Activated B cell treated with CpG ODN at 0.5 μM for 24 hours (primary cell): ENCODE measurements around the gene MEMO1. TPM values are rescaled to one million over a fixed set of nuclear protein-coding genes. Genes with fewer than 3 reads are reported as not detected.
"Not testable (repeated sequence)": the region's sequence is repeated elsewhere in the genome, so short reads cannot be mapped to it uniquely, and the experiment has no call there.

Source experiments
- ATAC-seq: fragments of 200-7000 bp; cut with Tn5 transposase; one replicate; pipeline ENCODE4 v1.10.0; 2021; ENCODE audit warnings: low read depth, mild to moderate bottlenecking, moderate library complexity
- CTCF ChIA-PET: fragments of 350-600 bp; sonication (Branson Sonifier 250); formaldehyde crosslinking; loops from one replicate; lab custom pipeline; 2021; ENCODE audit warnings: antibody characterized with exemption; lab: Charles Lee
- POLR2A ChIA-PET: fragments of 350-600 bp; sonication (Branson Sonifier 250); formaldehyde crosslinking; loops from one replicate; lab custom pipeline; 2021; ENCODE audit warnings: antibody characterized with exemption; lab: Charles Lee
- DNase-seq: peaks from one replicate; pipeline ENCODE4 v3.0.0; 2022
- H3K27ac Mint-ChIP-seq: one replicate; pipeline ENCODE4 v1.8.0; 2020; ENCODE audit warnings: mixed read lengths
- H3K27me3 Mint-ChIP-seq: one replicate; pipeline ENCODE4 v1.8.0; 2021; ENCODE audit warnings: mixed read lengths
- H3K36me3 Mint-ChIP-seq: one replicate; pipeline ENCODE4 v1.8.0; 2021; ENCODE audit warnings: low read depth, mixed read lengths
- H3K4me1 Mint-ChIP-seq: one replicate; pipeline ENCODE4 v1.8.0; 2021; ENCODE audit warnings: mixed read lengths
- H3K4me3 Mint-ChIP-seq: one replicate; pipeline ENCODE4 v1.8.0; 2020; ENCODE audit warnings: mild to moderate bottlenecking, mixed read lengths
- H3K9me3 Mint-ChIP-seq: one replicate; pipeline ENCODE4 v1.8.0; 2020; ENCODE audit warnings: mixed read lengths
- intact Hi-C: fragments of 100-400 bp; cut with micrococcal nuclease; formaldehyde crosslinking; loops from one replicate; pipeline ENCODE4 v1.15.1; 2024
- total RNA-seq: library from RNA; stranded (reverse); gene quantifications from 2 replicates; pipeline ENCODE4 v1.2.3, GENCODE V29; 2022
- TF ChIP-seq, protein P1 (sequence below): fragments of 200-600 bp; IDR thresholded peaks from one replicate; pipeline ENCODE4 v1.8.0; 2022; ENCODE audit warnings: antibody characterized with exemption, mild to moderate bottlenecking

Gene MEMO1
- total RNA-seq, 1 donor from 2014 or later, result 71.6 TPM

DNA sequence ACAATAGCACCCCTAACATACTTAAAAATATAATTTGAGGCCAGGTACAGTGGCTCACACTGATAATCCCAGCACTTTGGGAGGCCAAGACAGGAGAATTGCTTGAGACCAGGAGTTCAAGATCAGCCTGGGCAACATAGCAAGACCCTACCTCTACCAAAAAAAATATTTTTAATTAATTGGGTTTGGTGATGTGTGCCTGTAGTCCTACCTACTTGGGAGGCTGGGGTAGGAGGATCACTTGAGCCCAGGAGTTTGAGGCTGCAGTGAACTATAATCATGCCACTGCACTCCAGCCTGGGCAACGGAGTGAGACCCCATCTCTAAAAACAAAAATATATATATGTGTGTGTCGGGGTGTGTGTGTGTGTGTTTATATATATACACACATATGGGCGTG lies 91.3 kb downstream of the MEMO1 start:
- no peaks in the 10 kb centered on the region for H3K9me3 Mint-ChIP-seq
- no peaks in the 10 kb centered on the region for H3K27me3 Mint-ChIP-seq
- H3K27ac Mint-ChIP-seq, result no peak overlapping the region
- ATAC-seq, result no peak
- H3K4me3 Mint-ChIP-seq, result no peak overlapping the region
- H3K36me3 Mint-ChIP-seq, result peaks cover 45% of the 10 kb centered on the region
- POLR2A ChIA-PET, result no interaction called here
- intact Hi-C loops, result no loop called here
- CTCF ChIA-PET, result no interaction called here
- no peak for DNase-seq
- peaks cover 12% of the 10 kb centered on the region for H3K4me1 Mint-ChIP-seq
- TF ChIP-seq, protein P1, sequence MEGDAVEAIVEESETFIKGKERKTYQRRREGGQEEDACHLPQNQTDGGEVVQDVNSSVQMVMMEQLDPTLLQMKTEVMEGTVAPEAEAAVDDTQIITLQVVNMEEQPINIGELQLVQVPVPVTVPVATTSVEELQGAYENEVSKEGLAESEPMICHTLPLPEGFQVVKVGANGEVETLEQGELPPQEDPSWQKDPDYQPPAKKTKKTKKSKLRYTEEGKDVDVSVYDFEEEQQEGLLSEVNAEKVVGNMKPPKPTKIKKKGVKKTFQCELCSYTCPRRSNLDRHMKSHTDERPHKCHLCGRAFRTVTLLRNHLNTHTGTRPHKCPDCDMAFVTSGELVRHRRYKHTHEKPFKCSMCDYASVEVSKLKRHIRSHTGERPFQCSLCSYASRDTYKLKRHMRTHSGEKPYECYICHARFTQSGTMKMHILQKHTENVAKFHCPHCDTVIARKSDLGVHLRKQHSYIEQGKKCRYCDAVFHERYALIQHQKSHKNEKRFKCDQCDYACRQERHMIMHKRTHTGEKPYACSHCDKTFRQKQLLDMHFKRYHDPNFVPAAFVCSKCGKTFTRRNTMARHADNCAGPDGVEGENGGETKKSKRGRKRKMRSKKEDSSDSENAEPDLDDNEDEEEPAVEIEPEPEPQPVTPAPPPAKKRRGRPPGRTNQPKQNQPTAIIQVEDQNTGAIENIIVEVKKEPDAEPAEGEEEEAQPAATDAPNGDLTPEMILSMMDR, result no peak

DNA sequence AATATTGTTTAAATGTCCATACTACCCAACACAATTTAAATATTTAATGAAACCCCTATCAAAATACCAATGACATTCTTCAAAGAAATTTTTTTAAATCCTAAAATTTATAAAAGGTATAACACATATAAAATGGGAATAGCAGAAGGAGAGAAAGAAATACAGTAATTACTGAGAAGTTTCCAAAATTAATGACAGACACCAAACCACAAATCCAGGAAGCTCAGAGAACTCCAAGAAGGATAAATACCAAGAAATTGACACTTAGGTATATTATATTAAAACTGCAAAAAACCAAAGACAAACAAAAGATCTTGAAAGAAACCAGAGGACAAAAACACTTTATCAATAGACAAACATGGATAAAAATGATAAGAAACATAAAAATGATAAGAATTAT lies 101.1 kb downstream of the MEMO1 start:
- H3K4me3 Mint-ChIP-seq, result no peak overlapping the region
- ChIA-PET POLR2A (no interaction called here), CTCF (no interaction called here)
- H3K27ac Mint-ChIP-seq, result no peak overlapping the region
- DNase-seq, result no peak
- H3K4me1 Mint-ChIP-seq, result peaks cover 6% of the 10 kb centered on the region
- intact Hi-C loops, result no loop called here
- TF ChIP-seq, protein P1, result no peak
- H3K27me3 Mint-ChIP-seq, result no peaks in the 10 kb centered on the region
- ATAC-seq, result no peak
- H3K36me3 Mint-ChIP-seq, result peaks cover 52% of the 10 kb centered on the region
- no peaks in the 10 kb centered on the region for H3K9me3 Mint-ChIP-seq

DNA sequence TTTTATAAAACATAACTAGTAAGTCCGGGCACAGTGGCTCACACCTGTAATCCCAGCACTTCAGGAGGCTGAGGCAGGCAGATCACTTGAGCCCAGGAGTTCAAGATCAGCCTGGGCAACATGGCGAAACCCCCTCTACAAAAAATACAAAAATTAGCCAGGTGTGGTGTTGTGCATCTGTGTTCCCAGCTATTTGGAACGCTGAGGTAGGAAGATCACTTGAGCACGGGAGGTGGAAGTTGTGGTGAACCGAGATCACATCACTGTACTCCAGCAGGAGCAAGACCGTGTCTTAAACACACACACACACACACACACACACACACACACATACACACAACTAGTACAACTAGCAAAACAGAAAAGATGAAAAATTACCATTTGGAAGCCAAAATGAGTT lies 103.3 kb downstream of the MEMO1 start:
- H3K27me3 Mint-ChIP-seq, H3K4me3 Mint-ChIP-seq, ATAC-seq, intact Hi-C loops, POLR2A ChIA-PET, DNase-seq, H3K4me1 Mint-ChIP-seq, H3K9me3 Mint-ChIP-seq, H3K27ac Mint-ChIP-seq: not testable (repeated sequence)
- H3K36me3 Mint-ChIP-seq, result peaks cover 48% of the 10 kb centered on the region
- CTCF ChIA-PET, result interaction anchor here (0.6 kb wide), 1 partner anchor 227 kb away, joined by 4 read pairs; no protein-coding TSS in a partner anchor

DNA sequence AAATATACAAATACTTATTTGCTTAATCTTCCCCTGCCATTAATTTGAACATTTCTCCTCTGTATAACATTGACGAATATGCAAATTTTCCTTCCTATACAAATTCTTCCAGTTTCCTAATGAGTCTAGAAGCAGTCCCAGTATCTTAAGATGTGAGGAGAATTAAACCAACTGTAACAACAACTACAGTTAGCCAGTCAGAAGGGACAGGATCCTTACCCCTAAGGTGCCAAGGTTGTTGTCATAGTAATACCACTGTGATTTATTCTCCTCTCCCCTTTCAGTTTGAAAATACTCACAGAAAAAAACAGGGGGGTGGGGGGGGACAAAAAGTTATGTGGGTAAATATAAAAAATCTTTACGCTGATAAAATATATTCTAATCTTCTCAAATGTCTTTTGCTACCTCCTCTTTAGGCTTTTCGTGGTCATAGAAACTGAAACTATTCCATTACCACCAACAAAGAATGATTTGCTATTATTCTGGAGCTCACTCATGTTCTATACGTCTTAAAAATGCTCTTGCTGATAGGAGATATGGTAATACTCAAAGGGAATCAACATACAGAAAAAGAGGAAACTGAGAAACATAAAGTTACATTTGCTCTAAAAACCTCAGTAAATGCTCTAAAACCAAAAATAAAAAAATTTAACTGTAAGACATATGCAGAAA lies 107.6 kb downstream of the MEMO1 start:
- TF ChIP-seq, protein P1, result no peak
- H3K4me3 Mint-ChIP-seq, result no peak overlapping the region
- DNase-seq (no peak), ATAC-seq (no peak)
- H3K27me3 Mint-ChIP-seq, result no peaks in the 10 kb centered on the region
- peaks cover 63% of the 10 kb centered on the region for H3K36me3 Mint-ChIP-seq
- peaks cover 6% of the 10 kb centered on the region for H3K4me1 Mint-ChIP-seq
- POLR2A ChIA-PET, result no interaction called here
- H3K27ac Mint-ChIP-seq, result no peak overlapping the region
- intact Hi-C loops, result no loop called here
- H3K9me3 Mint-ChIP-seq, result peaks cover 11% of the 10 kb centered on the region
- CTCF ChIA-PET, result no interaction called here

DNA sequence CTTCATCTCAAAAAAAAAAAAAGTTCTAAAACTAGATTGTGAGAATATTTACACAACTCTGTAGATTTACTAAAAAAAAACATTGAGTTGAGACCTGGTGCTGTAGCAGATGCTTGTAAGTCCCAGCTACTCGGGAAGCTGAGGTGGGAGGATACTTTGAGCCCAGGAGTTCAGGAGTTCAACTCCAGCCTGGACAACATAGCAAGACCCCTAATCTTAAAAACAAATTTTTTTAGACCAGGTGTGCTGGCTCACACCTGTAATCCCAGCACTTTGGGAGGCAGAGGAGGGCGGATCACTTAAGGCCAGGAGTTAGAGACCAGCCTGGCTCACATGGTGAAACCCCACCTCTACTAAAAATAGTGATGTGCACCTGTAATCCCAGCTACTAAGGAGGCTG lies 108.9 kb downstream of the MEMO1 start:
- Mint-ChIP-seq H3K9me3 (peaks cover 15% of the 10 kb centered on the region), H3K27ac (no peak overlapping the region), H3K4me3 (no peak overlapping the region), H3K27me3 (no peaks in the 10 kb centered on the region), H3K4me1 (peaks cover 3% of the 10 kb centered on the region), H3K36me3 (peaks cover 69% of the 10 kb centered on the region)
- intact Hi-C loops, result no loop called here
- ATAC-seq (no peak), DNase-seq (no peak)
- TF ChIP-seq, protein P1, result no peak
- ChIA-PET CTCF (no interaction called here), POLR2A (no interaction called here)

DNA sequence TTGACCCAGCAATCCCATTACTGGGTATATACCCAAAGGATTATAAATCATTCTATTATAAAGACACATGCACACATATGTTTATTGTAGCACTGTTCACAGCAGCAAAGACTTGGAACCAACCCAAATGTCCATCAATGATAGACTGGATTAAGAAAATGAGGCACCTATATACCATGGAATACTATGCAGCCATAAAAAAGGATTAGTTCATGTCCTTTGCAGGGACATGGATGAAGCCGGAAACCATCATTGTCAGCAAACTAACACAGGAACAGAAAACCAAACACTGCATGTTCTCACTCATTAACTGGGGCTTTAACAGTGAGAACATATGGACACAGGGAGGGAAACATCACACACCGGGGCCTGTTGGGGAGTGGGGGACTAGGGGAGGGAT lies 110.7 kb downstream of the MEMO1 start:
- peaks cover 18% of the 10 kb centered on the region for H3K9me3 Mint-ChIP-seq

DNA sequence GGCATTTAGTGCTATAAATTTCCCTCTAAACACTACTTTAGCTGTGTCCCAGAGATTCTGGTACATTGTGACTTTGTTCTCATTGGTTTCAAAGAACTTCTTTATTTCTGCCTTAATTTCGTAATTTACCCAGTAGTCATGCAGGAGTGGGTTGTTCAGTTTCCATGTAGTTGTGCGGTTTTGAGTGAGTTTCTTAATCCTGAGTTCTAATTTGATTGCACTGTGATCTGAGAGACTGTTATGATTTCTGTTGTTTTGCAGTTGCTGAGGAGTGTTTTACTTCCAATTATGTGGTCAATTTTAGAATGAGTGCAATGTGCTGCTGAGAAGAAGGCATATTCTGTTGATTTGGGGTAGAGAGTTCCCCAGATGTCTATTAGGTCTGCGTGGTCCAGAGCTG lies 112.5 kb downstream of the MEMO1 start:
- H3K36me3 Mint-ChIP-seq, result peaks cover 76% of the 10 kb centered on the region
- H3K27ac Mint-ChIP-seq, POLR2A ChIA-PET, DNase-seq, intact Hi-C loops, H3K27me3 Mint-ChIP-seq, H3K4me1 Mint-ChIP-seq, CTCF ChIA-PET, H3K4me3 Mint-ChIP-seq, ATAC-seq: not testable (repeated sequence)
- peaks cover 18% of the 10 kb centered on the region for H3K9me3 Mint-ChIP-seq

More for the DNA sequence above, 110.7 kb downstream of the MEMO1 start:
- ATAC-seq, H3K4me3 Mint-ChIP-seq, DNase-seq, POLR2A ChIA-PET, H3K27ac Mint-ChIP-seq, intact Hi-C loops, H3K4me1 Mint-ChIP-seq, H3K27me3 Mint-ChIP-seq: not testable (repeated sequence)
- peaks cover 74% of the 10 kb centered on the region for H3K36me3 Mint-ChIP-seq
- CTCF ChIA-PET, result interaction anchor here (1.2 kb wide), 1 partner anchor 13 kb away, joined by 4 read pairs; no protein-coding TSS in a partner anchor

DNA sequence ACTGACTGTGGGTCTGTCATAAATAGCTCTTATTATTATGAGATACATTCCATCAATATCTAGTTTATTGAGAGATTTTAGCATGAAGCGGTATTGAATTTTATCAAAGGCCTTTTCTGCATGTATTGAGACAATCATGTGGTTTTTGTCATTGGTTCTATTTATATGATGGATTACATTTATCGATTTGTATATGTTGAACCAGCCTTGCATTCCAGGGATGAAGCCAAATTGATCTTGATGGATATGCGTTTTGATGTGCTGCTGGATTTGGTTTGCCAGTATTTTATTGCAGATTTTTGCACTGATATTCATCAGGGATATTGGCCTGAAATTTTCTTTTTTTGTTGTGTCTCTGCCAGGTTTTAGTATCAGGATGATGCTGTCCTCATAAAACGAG lies 113.5 kb downstream of the MEMO1 start:
- H3K4me3 Mint-ChIP-seq, ATAC-seq, DNase-seq, intact Hi-C loops, POLR2A ChIA-PET, H3K27me3 Mint-ChIP-seq, H3K4me1 Mint-ChIP-seq, H3K27ac Mint-ChIP-seq, CTCF ChIA-PET: not testable (repeated sequence)
- Mint-ChIP-seq H3K9me3 (peaks cover 16% of the 10 kb centered on the region), H3K36me3 (peaks cover 75% of the 10 kb centered on the region)
